GM19099 (cell line): Measurements from ENCODE around the gene MAN1C1.

Source experiments
- POLR2A ChIP-seq: IDR thresholded peaks from 3 replicates; pipeline ENCODE4 v1.6.1; 2011; ENCODE audit warnings: low read depth; ENCODE audit not compliant: insufficient read length; ENCODE audit errors: extremely low read depth

MAN1C1 gene

GRCh38 chr1:25714372-25714931, 97.9 kb downstream of the MAN1C1 start:
- TF ChIP-seq POLR2A, result no peak

- no peak for TF ChIP-seq POLR2A
Measured at GRCh38 chr1:25715888-25716287, 99.3 kb downstream of the MAN1C1 start.

GRCh38 chr1:25716320-25716719, 99.7 kb downstream of the MAN1C1 start:
- no peak for TF ChIP-seq POLR2A

DNA sequence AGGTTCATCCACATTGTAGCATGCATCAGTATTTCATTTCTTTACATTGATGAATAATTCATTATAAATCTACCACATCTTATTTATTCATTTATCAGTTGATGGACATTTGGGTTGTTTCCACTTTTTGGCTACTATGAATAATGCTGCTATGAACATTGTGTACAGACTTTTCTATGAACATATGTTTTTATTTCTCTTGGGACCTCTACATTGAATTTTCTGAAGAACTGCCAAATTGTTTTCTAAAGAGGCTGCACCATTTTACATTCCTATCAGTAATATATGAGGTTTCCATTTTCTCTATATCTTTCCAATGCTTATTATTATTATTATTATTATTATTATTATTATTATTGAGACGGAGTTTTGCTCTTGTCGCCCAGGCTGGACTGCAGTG, 102.1 kb downstream of the MAN1C1 start:
- TF ChIP-seq POLR2A, result no peak

GRCh38 chr1:25720624-25721023, 104.0 kb downstream of the MAN1C1 start:
- TF ChIP-seq POLR2A, result no peak

- no peak for TF ChIP-seq POLR2A
Measured at GRCh38 chr1:25723250-25723880, 106.8 kb downstream of the MAN1C1 start.

- TF ChIP-seq POLR2A, result no peak
Measured at GRCh38 chr1:25724201-25724600, 107.6 kb downstream of the MAN1C1 start.

DNA sequence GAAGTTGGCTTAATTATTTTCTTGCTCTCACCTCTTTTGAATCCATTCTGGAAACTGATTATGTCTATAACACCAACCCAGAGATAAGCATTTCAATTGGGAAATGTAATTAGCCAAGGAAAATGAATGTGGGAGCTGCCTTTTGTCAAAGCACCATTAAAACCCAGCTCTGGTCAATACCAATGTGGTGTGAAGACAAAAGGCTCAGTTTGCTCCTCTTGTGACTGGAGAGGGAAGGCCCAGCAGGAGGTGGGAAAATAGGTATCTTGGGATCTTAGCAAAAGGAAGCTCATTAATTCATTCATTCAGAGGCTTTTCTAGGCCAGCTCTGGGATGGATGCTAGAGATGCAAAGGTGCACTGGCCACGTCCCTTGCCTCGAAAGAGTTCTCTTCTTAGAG, 108.4 kb downstream of the MAN1C1 start:
- no peak for TF ChIP-seq POLR2A

- no peak for TF ChIP-seq POLR2A
Measured at GRCh38 chr1:25725482-25725881, 108.9 kb downstream of the MAN1C1 start.

DNA sequence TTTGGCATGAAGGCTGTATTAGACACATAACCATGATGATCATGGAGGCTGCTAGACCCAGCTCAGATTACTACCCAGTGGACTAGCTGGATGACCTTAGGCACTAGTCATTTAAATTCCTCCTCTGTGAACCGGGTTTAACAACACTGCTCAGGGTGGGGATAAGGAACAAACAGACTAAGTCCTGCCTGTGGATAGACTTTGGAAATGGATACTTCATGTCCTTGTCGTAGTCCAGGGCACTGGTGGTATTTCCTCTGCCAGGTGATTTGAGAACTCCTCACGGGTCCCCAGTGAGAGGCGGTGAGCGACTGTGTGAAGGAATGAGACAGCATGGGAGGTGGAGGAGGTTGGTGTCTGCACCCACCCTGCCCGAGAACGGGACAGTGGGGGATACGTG, 110.5 kb downstream of the MAN1C1 start:
- TF ChIP-seq POLR2A, result no peak

DNA sequence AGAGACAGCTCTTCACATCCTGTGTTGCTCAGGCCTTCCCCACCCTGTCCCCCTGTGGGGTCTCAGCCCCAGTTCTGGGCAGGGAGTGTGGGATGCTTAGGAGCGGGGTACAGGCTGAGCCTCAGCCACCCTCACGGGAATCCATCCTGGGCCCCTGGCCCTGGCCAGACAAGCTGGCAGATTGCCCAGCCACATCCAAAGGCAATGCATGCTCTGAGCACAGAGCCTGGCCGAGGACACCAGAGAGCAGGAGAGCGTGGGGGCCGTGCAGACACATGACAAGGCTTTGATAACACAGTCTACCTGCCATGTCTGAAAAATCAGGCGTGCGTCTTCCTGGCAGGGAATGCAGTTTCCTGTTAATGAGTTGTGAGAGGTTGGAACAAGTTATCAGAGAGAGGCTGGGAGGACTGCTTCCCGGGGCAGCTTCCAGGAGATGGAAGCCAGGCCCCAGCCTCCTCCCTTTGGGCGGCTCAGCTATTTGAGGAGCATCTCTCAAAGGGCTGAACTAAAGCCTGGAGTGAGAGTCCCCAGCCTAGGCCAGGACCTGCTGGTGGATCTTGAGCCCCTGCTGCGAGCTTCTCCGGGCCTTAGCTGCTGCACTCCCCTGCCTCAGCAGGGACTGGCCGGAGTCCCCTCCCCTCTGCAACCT, 111.2 kb downstream of the MAN1C1 start:
- no peak for TF ChIP-seq POLR2A

GRCh38 chr1:25728301-25728935, 111.8 kb downstream of the MAN1C1 start:
- no peak for TF ChIP-seq POLR2A

DNA sequence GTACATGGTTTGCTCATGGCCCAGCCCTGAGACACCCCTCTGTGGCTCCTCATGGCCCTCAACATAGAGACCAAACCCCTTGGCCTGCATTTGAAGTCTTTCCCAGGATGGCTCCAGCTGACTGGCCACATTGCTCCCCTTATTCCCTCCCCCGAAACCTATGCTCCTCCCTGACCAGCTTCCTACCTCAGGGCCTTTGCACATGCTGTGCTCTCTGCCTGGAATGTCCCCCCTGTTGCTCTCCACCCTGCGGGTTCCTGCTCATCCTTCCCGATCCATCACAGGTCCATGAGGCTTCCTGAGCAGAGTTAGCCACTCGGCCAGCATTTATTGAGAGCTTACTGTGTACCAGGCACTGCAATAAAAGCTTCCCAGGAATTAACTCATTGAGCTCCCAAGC, 112.5 kb downstream of the MAN1C1 start:
- TF ChIP-seq POLR2A, result no peak

GRCh38 chr1:25729790-25730644, 113.4 kb downstream of the MAN1C1 start:
- no peak for TF ChIP-seq POLR2A

- no peak for TF ChIP-seq POLR2A
Measured at GRCh38 chr1:25731148-25731547, 114.6 kb downstream of the MAN1C1 start.
